K562 (cell line): ENCODE measurements around the gene HGS. TPM values are rescaled to one million over a fixed set of nuclear protein-coding genes. Genes with fewer than 3 reads are reported as not detected.

ENCODE experiments used
- ARHGAP35 ChIP-seq: fragments of 450-650 bp; IDR thresholded peaks from 2 replicates; pipeline ENCODE4 v1.6.1; 2018; ENCODE audit not compliant: partially characterized antibody
- BCL6 ChIP-seq: fragments of 250-450 bp; sonication (Bioruptor Pico); IDR thresholded peaks from 2 replicates; pipeline ENCODE4 v1.4.0; 2020
- ETV6 ChIP-seq, 3 experiments: fragments of 150-350 bp in 1 of 3; sonication (generic) in 1 of 3; formaldehyde crosslinking in 1 of 3; IDR thresholded peaks; 2 replicates each; pipeline versions ENCODE4 v1.6.1 to v1.8.0; 2014 to 2022; ENCODE audit warnings: borderline replicate concordance in 2 of 3, low read depth in 2 of 3, antibody characterized with exemption in 1 of 3, low read length in 1 of 3, mild to moderate bottlenecking in 1 of 3, missing genetic modification reagents in 1 of 3
- KAT7 ChIP-seq: sonication (generic); formaldehyde crosslinking; IDR thresholded peaks from 2 replicates; pipeline ENCODE4 v1.8.0; 2022; ENCODE audit warnings: missing genetic modification reagents, mild to moderate bottlenecking, borderline replicate concordance
- LCOR ChIP-seq: sonication (generic); formaldehyde crosslinking; IDR thresholded peaks from 2 replicates; pipeline ENCODE4 v1.8.0; 2022; ENCODE audit warnings: mild to moderate bottlenecking, missing genetic modification reagents
- NFXL1 ChIP-seq: fragments of 450-650 bp; formaldehyde crosslinking; IDR thresholded peaks from 2 replicates; pipeline ENCODE4 v1.4.0; 2021; ENCODE audit warnings: mild to moderate bottlenecking
- SMAD1 ChIP-seq: fragments of 150-350 bp; IDR thresholded peaks from 2 replicates; pipeline ENCODE4 v1.6.1; 2014; ENCODE audit warnings: low read length, low read depth; ENCODE audit not compliant: partially characterized antibody
- ZNF23 ChIP-seq: fragments of 250-450 bp; sonication (Bioruptor Pico); IDR thresholded peaks from 2 replicates; pipeline ENCODE4 v1.4.0; 2020; ENCODE audit warnings: mild to moderate bottlenecking
- ZNF239 ChIP-seq: fragments of 250-450 bp; sonication (Bioruptor Pico); IDR thresholded peaks from 2 replicates; pipeline ENCODE4 v1.4.0; 2020; ENCODE audit warnings: mild to moderate bottlenecking
- ZNF696 ChIP-seq: fragments of 250-450 bp; sonication (Bioruptor Pico); conservative IDR thresholded peaks from 2 replicates; pipeline ENCODE4 v1.4.0; 2020; ENCODE audit warnings: mild to moderate bottlenecking, moderate library complexity
- polyA plus RNA-seq, 8 experiments: library from polyadenylated mRNA; depleted of rRNA in 4 of 8; stranded (reverse) in 5 of 8; unstranded in 3 of 8; fragments of >200 nt; fragmentation: Nextera tagmentation in 2 of 8; fragmentation: Illumina TruSeq in 1 of 8; extraction: Ambion mirVana in 2 of 8; extraction: Trizol in 1 of 8; gene quantifications; 2 replicates each; pipeline versions ENCODE4 v1.2.1 to v1.2.3, GENCODE V29; 2011 to 2014; ENCODE audit warnings: inconsistent platforms in 1 of 8, missing spikeins in 1 of 8
- total RNA-seq, 7 experiments: library from RNA; depleted of rRNA in 6 of 7; stranded (reverse); fragments of >200 nt in 6 of 7; fragmentation: Illumina TruSeq in 2 of 7; extraction: Trizol in 2 of 7; gene quantifications; 2 replicates each; pipeline versions ENCODE4 v1.2.1 to v1.2.3, GENCODE V29; 2011 to 2021; ENCODE audit warnings: low replicate concordance in 1 of 7
- TF ChIP-seq, protein P1 (sequence below): fragments of 200-600 bp; sonication (generic); IDR thresholded peaks from one replicate; pipeline ENCODE4 v1.6.1; 2012; ENCODE audit warnings: mild to moderate bottlenecking, low read depth, low read length, inconsistent platforms
- TF ChIP-seq, protein P2 (sequence below): fragments of 250-450 bp; sonication (Bioruptor Pico); IDR thresholded peaks from 2 replicates; pipeline ENCODE4 v1.4.0; 2020

The HGS gene
- total and polyA plus RNA-seq, 9 of the 15 experiments (the other 6 are each of a cell fraction or from before 2014, with no cell fraction given): 3.9 to 176 (median 77.1) TPM

DNA sequence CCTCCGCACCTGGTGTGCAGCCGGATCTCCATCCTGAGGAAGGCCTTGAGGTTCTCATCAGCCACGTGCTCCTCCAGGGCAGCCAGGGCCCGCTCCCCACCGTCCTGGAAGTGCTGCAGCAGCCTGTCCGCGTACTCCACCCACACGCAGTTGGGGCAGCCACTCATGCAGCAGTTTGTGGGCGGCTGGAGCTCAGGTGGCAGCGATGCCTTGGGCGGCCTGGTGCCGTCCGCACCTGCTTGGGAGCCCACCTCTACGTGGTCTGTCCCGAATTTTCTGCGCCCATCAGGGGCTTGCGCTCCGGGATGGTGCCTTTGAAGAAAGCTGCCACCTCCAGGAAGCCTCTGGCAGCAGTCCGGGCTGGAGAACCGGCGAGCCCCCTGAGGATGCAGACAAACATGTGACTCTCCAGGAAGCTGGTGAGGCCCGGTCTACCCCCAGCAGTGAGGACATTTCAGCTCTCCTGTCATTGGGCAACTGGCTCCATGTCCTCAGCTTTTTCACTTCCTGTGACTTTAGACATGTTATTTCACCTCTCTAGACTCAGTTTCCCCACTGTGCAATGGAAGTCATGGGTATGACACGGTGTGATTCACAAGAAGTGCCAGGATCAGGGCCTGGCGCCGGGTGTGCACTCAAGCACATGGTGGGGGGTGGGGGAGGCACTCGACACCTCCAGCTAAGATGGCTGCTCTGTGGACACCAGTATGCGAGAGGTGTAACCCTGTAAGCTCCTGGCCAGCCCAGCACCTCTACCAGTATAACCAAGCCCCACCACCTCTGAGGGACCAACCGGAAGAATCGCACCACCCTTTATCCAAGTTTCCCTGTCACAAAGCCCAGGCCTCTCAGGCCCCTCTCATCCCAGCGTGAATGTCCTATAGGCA, 18.4 kb upstream of the HGS start (continued):
- TF ChIP-seq, protein P1, sequence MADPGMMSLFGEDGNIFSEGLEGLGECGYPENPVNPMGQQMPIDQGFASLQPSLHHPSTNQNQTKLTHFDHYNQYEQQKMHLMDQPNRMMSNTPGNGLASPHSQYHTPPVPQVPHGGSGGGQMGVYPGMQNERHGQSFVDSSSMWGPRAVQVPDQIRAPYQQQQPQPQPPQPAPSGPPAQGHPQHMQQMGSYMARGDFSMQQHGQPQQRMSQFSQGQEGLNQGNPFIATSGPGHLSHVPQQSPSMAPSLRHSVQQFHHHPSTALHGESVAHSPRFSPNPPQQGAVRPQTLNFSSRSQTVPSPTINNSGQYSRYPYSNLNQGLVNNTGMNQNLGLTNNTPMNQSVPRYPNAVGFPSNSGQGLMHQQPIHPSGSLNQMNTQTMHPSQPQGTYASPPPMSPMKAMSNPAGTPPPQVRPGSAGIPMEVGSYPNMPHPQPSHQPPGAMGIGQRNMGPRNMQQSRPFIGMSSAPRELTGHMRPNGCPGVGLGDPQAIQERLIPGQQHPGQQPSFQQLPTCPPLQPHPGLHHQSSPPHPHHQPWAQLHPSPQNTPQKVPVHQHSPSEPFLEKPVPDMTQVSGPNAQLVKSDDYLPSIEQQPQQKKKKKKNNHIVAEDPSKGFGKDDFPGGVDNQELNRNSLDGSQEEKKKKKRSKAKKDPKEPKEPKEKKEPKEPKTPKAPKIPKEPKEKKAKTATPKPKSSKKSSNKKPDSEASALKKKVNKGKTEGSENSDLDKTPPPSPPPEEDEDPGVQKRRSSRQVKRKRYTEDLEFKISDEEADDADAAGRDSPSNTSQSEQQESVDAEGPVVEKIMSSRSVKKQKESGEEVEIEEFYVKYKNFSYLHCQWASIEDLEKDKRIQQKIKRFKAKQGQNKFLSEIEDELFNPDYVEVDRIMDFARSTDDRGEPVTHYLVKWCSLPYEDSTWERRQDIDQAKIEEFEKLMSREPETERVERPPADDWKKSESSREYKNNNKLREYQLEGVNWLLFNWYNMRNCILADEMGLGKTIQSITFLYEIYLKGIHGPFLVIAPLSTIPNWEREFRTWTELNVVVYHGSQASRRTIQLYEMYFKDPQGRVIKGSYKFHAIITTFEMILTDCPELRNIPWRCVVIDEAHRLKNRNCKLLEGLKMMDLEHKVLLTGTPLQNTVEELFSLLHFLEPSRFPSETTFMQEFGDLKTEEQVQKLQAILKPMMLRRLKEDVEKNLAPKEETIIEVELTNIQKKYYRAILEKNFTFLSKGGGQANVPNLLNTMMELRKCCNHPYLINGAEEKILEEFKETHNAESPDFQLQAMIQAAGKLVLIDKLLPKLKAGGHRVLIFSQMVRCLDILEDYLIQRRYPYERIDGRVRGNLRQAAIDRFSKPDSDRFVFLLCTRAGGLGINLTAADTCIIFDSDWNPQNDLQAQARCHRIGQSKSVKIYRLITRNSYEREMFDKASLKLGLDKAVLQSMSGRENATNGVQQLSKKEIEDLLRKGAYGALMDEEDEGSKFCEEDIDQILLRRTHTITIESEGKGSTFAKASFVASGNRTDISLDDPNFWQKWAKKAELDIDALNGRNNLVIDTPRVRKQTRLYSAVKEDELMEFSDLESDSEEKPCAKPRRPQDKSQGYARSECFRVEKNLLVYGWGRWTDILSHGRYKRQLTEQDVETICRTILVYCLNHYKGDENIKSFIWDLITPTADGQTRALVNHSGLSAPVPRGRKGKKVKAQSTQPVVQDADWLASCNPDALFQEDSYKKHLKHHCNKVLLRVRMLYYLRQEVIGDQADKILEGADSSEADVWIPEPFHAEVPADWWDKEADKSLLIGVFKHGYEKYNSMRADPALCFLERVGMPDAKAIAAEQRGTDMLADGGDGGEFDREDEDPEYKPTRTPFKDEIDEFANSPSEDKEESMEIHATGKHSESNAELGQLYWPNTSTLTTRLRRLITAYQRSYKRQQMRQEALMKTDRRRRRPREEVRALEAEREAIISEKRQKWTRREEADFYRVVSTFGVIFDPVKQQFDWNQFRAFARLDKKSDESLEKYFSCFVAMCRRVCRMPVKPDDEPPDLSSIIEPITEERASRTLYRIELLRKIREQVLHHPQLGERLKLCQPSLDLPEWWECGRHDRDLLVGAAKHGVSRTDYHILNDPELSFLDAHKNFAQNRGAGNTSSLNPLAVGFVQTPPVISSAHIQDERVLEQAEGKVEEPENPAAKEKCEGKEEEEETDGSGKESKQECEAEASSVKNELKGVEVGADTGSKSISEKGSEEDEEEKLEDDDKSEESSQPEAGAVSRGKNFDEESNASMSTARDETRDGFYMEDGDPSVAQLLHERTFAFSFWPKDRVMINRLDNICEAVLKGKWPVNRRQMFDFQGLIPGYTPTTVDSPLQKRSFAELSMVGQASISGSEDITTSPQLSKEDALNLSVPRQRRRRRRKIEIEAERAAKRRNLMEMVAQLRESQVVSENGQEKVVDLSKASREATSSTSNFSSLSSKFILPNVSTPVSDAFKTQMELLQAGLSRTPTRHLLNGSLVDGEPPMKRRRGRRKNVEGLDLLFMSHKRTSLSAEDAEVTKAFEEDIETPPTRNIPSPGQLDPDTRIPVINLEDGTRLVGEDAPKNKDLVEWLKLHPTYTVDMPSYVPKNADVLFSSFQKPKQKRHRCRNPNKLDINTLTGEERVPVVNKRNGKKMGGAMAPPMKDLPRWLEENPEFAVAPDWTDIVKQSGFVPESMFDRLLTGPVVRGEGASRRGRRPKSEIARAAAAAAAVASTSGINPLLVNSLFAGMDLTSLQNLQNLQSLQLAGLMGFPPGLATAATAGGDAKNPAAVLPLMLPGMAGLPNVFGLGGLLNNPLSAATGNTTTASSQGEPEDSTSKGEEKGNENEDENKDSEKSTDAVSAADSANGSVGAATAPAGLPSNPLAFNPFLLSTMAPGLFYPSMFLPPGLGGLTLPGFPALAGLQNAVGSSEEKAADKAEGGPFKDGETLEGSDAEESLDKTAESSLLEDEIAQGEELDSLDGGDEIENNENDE: no peak
- TF ChIP-seq ARHGAP35 (no peak), SMAD1 (no peak), BCL6 (CRISPR knock-in tag) (0 out of 2 replicates have a peak, but pooled peaks have one; percentile 47), LCOR (CRISPR knock-in tag) (no peak), ZNF239 (CRISPR knock-in tag) (peak; percentile 73), ZNF23 (CRISPR knock-in tag) (0 out of 2 replicates have a peak, but pooled peaks have one; percentile 56), ZNF696 (CRISPR knock-in tag) (no peak), KAT7 (CRISPR knock-in tag) (no peak; the same call in 1 of the 2 replicates), NFXL1 (peak; percentile 80; the same call in 1 of the 2 replicates), ETV6 (IDR thresholded peaks at IDR 0.05; ENCODE audit: borderline replicate concordance in 1 of 2, low read depth in 2 of 2, low read length in 1 of 2) (no peak), ETV6 (CRISPR knock-in tag; IDR thresholded peaks at IDR 0.05; ENCODE audit: borderline replicate concordance) (no peak)
- TF ChIP-seq, protein P2, sequence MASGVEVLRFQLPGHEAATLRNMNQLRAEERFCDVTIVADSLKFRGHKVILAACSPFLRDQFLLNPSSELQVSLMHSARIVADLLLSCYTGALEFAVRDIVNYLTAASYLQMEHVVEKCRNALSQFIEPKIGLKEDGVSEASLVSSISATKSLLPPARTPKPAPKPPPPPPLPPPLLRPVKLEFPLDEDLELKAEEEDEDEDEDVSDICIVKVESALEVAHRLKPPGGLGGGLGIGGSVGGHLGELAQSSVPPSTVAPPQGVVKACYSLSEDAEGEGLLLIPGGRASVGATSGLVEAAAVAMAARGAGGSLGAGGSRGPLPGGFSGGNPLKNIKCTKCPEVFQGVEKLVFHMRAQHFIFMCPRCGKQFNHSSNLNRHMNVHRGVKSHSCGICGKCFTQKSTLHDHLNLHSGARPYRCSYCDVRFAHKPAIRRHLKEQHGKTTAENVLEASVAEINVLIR (CRISPR knock-in tag): peak; percentile 38; the same call in 1 of the 2 replicates
